HepG2 (cell line): Measurements from ENCODE around the gene TRIM23.
A peak's percentile ranks its signal among the peaks of the same experiment; 100 is the strongest.

ENCODE experiments used
- ATF1 ChIP-seq: IDR thresholded peaks from 2 replicates; pipeline ENCODE4 v1.6.1; 2016; ENCODE audit warnings: mild to moderate bottlenecking, control low read depth
- HNF4G ChIP-seq, 2 experiments: sonication (generic) in 1 of 2; formaldehyde crosslinking in 1 of 2; IDR thresholded peaks; 2 replicates each; pipeline versions ENCODE4 v1.4.0 to v1.6.1; 2011 to 2020; ENCODE audit warnings: borderline replicate concordance in 2 of 2, low read depth in 2 of 2, mild to moderate bottlenecking in 2 of 2, low read length in 1 of 2, missing genetic modification reagents in 1 of 2, moderate library complexity in 1 of 2
- NR2C2 ChIP-seq: sonication (generic); formaldehyde crosslinking; IDR thresholded peaks from 2 replicates; pipeline ENCODE4 v1.4.0; 2020; ENCODE audit warnings: missing genetic modification reagents, mild to moderate bottlenecking, moderate library complexity, borderline replicate concordance
- SIN3A ChIP-seq: IDR thresholded peaks from 2 replicates; pipeline ENCODE4 v1.6.1; 2011; ENCODE audit warnings: low read depth, mild to moderate bottlenecking, control low read depth, low read length, borderline replicate concordance
- SMAD1 ChIP-seq: sonication (generic); formaldehyde crosslinking; IDR thresholded peaks from 2 replicates; pipeline ENCODE4 v1.4.0; 2020; ENCODE audit warnings: missing genetic modification reagents, low read depth, mild to moderate bottlenecking, borderline replicate concordance
- SP1 ChIP-seq, 2 experiments: fragments of 450-650 bp in 1 of 2; sonication (generic) in 1 of 2; formaldehyde crosslinking in 1 of 2; IDR thresholded peaks; 2 replicates each; pipeline versions ENCODE4 v1.4.0 to v1.6.1; 2016 to 2020; ENCODE audit warnings: missing genetic modification reagents in 1 of 2
- TARDBP ChIP-seq: sonication (generic); formaldehyde crosslinking; IDR thresholded peaks from 2 replicates; pipeline ENCODE4 v1.8.0; 2022; ENCODE audit warnings: mild to moderate bottlenecking, missing genetic modification reagents
- ZBTB7A ChIP-seq: sonication (generic); formaldehyde crosslinking; IDR thresholded peaks from 2 replicates; pipeline ENCODE4 v1.8.0; 2022; ENCODE audit warnings: mild to moderate bottlenecking, missing genetic modification reagents
- TF ChIP-seq, protein P1 (sequence below): sonication (generic); formaldehyde crosslinking; IDR thresholded peaks from 2 replicates; pipeline ENCODE4 v1.4.0; 2020; ENCODE audit warnings: missing genetic modification reagents, borderline replicate concordance
- TF ChIP-seq, protein P2 (sequence below): sonication (generic); formaldehyde crosslinking; IDR thresholded peaks from 2 replicates; pipeline ENCODE4 v1.5.0; 2020; ENCODE audit warnings: mild to moderate bottlenecking, missing genetic modification reagents, moderate library complexity
- TF ChIP-seq, protein P3 (sequence below): sonication (generic); formaldehyde crosslinking; IDR thresholded peaks from 2 replicates; pipeline ENCODE4 v1.9.0; 2021; ENCODE audit warnings: mild to moderate bottlenecking, missing genetic modification reagents

DNA sequence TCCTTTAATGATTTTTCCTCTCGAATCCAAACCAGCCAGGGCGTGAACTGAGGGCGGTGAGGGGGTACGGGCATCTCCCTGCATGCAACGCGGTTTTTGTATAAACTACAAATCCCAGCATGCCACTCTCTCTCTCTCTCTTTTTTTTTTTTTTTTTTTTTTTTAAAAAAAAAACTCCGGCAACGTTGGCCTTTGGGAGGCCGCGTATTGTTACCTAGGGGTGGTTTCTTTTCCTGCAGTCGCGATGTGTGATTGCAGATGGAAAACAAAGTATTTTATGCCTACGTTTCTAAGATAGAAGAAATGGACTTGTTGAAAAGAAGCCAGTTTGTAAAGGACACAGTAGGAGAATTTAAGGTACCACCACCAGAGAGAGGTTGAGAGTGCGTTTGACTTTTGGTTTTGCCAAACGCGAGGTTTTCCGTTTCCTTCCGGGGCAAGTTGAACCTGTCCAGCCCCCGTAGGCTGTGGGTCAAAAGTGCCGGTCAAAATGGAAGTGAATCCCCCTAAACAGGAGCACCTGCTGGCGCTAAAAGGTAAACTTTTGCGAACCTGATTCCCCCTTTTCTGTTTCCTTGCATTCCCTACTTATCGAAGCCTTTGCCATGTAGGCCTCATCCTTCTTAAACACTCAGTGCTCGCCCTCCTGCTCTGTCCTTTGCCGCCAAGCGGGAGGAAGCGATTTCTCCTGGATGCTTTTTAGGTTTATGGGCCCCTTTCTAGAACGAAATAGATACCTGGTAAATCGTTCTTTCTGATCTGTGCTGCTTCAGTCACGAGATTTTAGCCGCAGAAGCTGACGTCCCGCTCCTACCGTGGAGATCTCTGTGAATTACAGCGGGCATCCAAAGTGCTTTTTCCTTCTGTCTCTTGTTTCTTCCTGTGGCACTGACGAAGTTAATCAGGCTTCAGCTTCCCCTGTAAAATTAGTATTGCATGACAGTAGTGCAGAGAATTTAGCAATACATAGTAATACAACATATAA lies 730 bp upstream of the TRIM23 start, which contains the start of the genes SHLD3 and TRAPPC13:
- TF ChIP-seq, protein P1, sequence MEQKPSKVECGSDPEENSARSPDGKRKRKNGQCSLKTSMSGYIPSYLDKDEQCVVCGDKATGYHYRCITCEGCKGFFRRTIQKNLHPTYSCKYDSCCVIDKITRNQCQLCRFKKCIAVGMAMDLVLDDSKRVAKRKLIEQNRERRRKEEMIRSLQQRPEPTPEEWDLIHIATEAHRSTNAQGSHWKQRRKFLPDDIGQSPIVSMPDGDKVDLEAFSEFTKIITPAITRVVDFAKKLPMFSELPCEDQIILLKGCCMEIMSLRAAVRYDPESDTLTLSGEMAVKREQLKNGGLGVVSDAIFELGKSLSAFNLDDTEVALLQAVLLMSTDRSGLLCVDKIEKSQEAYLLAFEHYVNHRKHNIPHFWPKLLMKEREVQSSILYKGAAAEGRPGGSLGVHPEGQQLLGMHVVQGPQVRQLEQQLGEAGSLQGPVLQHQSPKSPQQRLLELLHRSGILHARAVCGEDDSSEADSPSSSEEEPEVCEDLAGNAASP: 0 out of 2 replicates have a peak, but pooled peaks have one; percentile 30
- TF ChIP-seq NR2C2 (CRISPR knock-in tag) (peak; percentile 99), ZBTB7A (CRISPR knock-in tag) (no peak), SP1 (IDR thresholded peaks at IDR 0.05) (no peak), SP1 (CRISPR knock-in tag; IDR thresholded peaks at IDR 0.05) (no peak), SMAD1 (no peak), TARDBP (CRISPR knock-in tag) (0 out of 2 replicates have a peak, but pooled peaks have one; percentile 32), HNF4G (IDR thresholded peaks at IDR 0.05; ENCODE audit: borderline replicate concordance, low read depth, low read length) (no peak), HNF4G (CRISPR knock-in tag; IDR thresholded peaks at IDR 0.05; ENCODE audit: borderline replicate concordance, low read depth) (no peak), ATF1 (peak; percentile 47; the same call in 1 of the 2 replicates), SIN3A (peak; percentile 74; the same call in 1 of the 2 replicates)
- TF ChIP-seq, protein P2, sequence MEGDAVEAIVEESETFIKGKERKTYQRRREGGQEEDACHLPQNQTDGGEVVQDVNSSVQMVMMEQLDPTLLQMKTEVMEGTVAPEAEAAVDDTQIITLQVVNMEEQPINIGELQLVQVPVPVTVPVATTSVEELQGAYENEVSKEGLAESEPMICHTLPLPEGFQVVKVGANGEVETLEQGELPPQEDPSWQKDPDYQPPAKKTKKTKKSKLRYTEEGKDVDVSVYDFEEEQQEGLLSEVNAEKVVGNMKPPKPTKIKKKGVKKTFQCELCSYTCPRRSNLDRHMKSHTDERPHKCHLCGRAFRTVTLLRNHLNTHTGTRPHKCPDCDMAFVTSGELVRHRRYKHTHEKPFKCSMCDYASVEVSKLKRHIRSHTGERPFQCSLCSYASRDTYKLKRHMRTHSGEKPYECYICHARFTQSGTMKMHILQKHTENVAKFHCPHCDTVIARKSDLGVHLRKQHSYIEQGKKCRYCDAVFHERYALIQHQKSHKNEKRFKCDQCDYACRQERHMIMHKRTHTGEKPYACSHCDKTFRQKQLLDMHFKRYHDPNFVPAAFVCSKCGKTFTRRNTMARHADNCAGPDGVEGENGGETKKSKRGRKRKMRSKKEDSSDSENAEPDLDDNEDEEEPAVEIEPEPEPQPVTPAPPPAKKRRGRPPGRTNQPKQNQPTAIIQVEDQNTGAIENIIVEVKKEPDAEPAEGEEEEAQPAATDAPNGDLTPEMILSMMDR (CRISPR knock-in tag): no peak
- TF ChIP-seq, protein P3, sequence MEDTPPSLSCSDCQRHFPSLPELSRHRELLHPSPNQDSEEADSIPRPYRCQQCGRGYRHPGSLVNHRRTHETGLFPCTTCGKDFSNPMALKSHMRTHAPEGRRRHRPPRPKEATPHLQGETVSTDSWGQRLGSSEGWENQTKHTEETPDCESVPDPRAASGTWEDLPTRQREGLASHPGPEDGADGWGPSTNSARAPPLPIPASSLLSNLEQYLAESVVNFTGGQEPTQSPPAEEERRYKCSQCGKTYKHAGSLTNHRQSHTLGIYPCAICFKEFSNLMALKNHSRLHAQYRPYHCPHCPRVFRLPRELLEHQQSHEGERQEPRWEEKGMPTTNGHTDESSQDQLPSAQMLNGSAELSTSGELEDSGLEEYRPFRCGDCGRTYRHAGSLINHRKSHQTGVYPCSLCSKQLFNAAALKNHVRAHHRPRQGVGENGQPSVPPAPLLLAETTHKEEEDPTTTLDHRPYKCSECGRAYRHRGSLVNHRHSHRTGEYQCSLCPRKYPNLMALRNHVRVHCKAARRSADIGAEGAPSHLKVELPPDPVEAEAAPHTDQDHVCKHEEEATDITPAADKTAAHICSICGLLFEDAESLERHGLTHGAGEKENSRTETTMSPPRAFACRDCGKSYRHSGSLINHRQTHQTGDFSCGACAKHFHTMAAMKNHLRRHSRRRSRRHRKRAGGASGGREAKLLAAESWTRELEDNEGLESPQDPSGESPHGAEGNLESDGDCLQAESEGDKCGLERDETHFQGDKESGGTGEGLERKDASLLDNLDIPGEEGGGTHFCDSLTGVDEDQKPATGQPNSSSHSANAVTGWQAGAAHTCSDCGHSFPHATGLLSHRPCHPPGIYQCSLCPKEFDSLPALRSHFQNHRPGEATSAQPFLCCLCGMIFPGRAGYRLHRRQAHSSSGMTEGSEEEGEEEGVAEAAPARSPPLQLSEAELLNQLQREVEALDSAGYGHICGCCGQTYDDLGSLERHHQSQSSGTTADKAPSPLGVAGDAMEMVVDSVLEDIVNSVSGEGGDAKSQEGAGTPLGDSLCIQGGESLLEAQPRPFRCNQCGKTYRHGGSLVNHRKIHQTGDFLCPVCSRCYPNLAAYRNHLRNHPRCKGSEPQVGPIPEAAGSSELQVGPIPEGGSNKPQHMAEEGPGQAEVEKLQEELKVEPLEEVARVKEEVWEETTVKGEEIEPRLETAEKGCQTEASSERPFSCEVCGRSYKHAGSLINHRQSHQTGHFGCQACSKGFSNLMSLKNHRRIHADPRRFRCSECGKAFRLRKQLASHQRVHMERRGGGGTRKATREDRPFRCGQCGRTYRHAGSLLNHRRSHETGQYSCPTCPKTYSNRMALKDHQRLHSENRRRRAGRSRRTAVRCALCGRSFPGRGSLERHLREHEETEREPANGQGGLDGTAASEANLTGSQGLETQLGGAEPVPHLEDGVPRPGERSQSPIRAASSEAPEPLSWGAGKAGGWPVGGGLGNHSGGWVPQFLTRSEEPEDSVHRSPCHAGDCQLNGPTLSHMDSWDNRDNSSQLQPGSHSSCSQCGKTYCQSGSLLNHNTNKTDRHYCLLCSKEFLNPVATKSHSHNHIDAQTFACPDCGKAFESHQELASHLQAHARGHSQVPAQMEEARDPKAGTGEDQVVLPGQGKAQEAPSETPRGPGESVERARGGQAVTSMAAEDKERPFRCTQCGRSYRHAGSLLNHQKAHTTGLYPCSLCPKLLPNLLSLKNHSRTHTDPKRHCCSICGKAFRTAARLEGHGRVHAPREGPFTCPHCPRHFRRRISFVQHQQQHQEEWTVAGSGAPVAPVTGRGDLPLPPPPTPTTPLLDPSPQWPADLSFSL: no peak
